GM19099 (cell line): ENCODE measurements around the gene PLPPR1.

Experiments used
- POLR2A ChIP-seq: IDR thresholded peaks from 3 replicates; pipeline ENCODE4 v1.6.1; 2011; ENCODE audit warnings: low read depth; ENCODE audit not compliant: insufficient read length; ENCODE audit errors: extremely low read depth

The PLPPR1 gene

GRCh38 chr9:101131326-101131725 is 102.8 kb downstream of the PLPPR1 start:
- no peak for TF ChIP-seq POLR2A

DNA sequence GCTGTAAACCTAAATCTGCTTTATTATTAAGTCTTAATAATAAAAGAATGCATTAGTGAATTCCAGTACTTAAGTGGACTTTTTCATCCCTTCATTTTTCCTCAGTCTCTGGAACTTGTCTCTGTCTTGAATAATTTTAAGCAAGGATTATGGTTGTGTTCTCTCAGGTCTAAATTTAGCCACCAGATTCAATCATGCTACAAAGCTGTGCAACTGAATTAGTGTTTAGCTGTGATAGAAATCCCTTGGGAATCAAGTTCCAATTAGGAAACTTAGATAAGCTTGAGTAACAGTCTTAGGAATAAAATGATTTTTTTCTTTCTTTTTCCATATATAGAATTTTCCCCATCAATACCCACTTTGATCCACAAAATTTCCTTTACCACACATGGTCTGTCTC is 104.3 kb downstream of the PLPPR1 start:
- no peak for TF ChIP-seq POLR2A

GRCh38 chr9:101138509-101138908 is 110.0 kb downstream of the PLPPR1 start:
- no peak for TF ChIP-seq POLR2A

GRCh38 chr9:101139082-101139481 is 110.6 kb downstream of the PLPPR1 start:
- TF ChIP-seq POLR2A: no peak

DNA sequence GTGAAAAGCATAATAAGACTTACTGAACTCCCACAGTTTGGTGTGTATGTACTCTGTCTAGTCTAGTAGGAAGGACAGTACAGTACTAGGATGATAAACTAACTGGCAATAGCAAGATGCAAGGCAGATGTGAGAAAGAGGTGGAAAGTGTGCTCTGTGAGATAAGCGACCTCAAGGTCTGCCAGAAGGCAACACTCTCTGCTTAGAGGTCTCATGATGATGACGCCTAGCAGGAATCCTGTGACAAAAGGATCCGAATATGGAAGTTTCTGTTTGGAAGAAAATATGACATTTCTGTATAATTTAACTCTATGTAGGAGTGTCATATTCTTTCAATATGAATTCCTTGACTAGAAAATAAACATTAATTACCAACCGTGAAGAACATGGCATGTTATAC is 112.2 kb downstream of the PLPPR1 start:
- no peak for TF ChIP-seq POLR2A

DNA sequence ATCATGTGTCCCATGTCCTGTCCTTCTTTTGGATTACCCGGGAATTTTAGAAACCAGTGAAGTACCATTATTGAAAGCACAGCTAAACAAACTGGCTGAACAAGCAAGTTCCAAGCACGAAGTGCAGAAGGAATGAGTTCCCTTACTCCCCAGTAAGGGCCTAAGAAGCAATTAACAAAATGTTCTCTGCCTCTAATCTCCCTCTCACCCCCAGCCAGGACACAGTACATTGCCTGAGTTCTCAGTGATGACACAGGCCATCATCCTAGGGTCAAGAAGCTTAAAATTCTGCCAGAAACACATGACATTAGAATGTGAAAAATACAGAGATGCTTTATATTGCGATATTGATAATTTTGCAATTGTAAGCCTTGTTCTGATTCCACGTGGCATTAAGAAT is 118.0 kb downstream of the PLPPR1 start:
- no peak for TF ChIP-seq POLR2A

GRCh38 chr9:101148344-101148743 is 119.8 kb downstream of the PLPPR1 start:
- no peak for TF ChIP-seq POLR2A

GRCh38 chr9:101158361-101158760 is 129.8 kb downstream of the PLPPR1 start:
- TF ChIP-seq POLR2A: no peak

GRCh38 chr9:101162231-101162630 is 133.7 kb downstream of the PLPPR1 start:
- TF ChIP-seq POLR2A: no peak

DNA sequence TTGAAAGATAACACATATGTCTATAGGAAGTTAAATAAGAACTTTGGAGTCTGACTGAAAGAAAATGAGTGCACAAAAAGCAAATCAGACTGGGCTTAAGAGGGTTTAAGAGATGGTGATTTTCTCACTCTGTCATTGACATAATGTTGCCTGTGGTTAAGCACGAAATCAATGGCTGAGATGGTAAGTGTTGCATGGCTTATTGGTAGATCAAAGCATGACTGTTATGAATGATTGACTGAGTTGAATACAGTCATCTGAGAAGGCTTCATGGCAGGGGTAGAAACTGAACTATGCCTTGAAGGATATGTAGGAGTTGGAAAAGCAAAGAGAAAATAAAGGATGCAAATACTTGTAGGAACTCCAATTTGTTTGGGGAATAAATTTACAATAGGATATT is 136.6 kb downstream of the PLPPR1 start:
- no peak for TF ChIP-seq POLR2A

GRCh38 chr9:101167490-101168134 is 139.1 kb downstream of the PLPPR1 start:
- TF ChIP-seq POLR2A: no peak

DNA sequence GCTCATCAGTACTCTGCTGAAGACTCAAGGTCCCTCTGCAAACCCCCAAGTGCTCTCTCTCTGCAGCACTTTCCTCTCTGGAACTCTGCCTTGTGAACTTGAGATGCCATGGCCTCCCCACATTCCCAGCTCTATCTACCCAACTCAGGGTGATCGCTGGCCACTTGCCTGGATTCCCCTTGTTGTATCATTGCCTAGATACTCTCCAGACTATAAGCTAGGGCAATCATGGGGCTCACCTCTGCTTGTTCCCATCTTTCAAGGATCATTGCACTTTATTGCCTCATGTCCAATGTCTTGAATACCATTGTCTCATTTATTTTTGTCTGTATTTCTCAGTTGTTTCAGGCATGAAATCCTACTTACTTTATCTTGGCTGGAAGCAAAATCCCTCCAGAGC is 144.1 kb downstream of the PLPPR1 start:
- TF ChIP-seq POLR2A: no peak

- TF ChIP-seq POLR2A: no peak
Observed at GRCh38 chr9:101173907-101174306, 145.4 kb downstream of the PLPPR1 start.

GRCh38 chr9:101176384-101176783 is 147.9 kb downstream of the PLPPR1 start:
- no peak for TF ChIP-seq POLR2A

- no peak for TF ChIP-seq POLR2A
Observed at GRCh38 chr9:101184813-101185278, 156.3 kb downstream of the PLPPR1 start.

GRCh38 chr9:101191723-101192122 is 163.2 kb downstream of the PLPPR1 start:
- no peak for TF ChIP-seq POLR2A

DNA sequence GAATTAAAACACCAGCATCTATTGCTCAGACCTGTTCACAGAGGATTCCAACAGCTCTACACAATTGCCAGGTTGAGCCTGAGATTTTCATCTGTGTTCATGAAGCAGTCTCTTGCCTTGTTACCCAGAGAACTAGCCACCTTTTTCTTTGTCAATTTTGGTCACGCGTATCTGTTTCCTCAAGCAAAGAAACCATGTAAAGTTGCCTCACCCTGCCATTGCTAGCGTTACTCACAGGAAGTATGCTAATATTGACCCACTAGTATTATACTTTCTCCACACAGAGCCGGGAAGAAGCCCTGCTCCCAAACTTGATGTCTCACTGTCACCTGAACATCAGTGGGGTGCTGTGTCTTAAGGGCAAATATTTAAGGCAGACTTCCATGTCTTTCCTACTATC is 168.5 kb downstream of the PLPPR1 start:
- no peak for TF ChIP-seq POLR2A
